COLO829 (cell line): ENCODE results near the gene SERPING1.
"Not testable (repeated sequence)": the region's sequence is repeated elsewhere in the genome, so short reads cannot be mapped to it uniquely, and the experiment has no call there.

ENCODE experiments used
- DNase-seq: peaks from one replicate; pipeline ENCODE4 v3.0.0; 2012; ENCODE audit warnings: low spot score

SERPING1 gene

GRCh38 chr11:57638005-57638781 lies 40.7 kb downstream of the SERPING1 start:
- peak; percentile 94 for DNase-seq

GRCh38 chr11:57638811-57639320 lies 41.4 kb downstream of the SERPING1 start:
- no peak for DNase-seq

GRCh38 chr11:57639321-57640067 lies 42.0 kb downstream of the SERPING1 start:
- no peak for DNase-seq

DNA sequence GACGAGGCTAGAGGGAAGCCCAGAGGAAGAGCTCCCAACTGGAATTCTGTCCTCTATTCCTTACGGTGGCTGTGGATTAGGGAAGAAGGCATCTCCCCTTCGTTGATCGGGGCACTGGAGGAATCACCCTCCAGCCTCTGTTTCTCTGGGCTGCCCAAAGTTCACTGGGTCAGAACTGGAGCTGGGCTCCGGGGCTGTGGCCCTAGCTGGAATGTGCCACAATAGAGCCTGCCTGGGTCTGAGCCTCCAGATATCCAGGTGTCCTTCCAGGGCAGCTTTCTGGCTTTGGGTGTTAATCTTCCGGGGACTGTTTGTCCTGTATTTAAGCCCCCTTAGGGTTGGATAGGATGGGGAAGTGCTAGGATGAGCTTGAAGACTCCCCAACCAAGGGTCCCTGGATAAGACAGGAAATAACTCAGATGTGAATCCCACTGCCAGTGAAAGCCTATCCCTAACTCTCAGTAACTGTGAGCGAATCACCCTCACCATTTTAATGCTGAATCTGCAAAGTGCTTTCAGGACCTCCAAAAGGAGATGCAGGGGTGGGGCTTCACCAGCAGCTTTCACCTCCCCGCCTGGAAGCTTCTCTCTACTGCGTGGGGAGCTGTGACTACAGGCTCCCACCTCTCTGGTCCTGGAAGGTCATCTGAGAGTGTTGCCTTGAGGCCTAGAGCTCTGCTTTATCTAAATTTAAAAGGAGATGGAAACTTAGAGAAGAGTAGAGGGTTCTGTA lies 42.7 kb downstream of the SERPING1 start:
- DNase-seq, result no peak

- peak; percentile 70 for DNase-seq
These were observed 43.7 kb downstream of the SERPING1 start for GRCh38 chr11:57641011-57641807.

DNA sequence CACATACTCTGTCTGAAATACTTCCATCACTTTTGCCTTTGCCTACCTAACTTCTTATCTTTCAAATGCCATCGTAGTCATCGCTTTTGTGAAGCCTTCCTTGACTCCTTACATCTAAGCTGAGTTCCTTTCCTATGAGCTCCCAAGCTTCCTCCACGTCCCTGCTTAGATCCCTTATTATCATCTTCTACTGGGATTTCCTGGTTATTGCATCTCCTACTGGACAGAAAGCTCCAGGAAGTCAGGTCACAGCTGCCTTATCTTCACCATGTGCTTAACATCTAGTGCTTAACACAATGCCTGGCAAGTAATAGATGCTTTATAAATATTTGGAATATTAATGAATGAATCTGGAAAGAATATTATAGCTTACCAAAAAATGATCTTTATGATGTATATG lies 46.3 kb downstream of the SERPING1 start:
- DNase-seq, result no peak

- DNase-seq, result peak; percentile 73
These were observed 47.5 kb downstream of the SERPING1 start for GRCh38 chr11:57644748-57645688.

- DNase-seq, result no peak
These were observed 48.2 kb downstream of the SERPING1 start for GRCh38 chr11:57645689-57646085.

- no peak for DNase-seq
These were observed 48.8 kb downstream of the SERPING1 start for GRCh38 chr11:57646194-57646798.

- DNase-seq, result no peak
These were observed 49.4 kb downstream of the SERPING1 start for GRCh38 chr11:57646799-57647303.

GRCh38 chr11:57647372-57647771 lies 49.9 kb downstream of the SERPING1 start:
- no peak for DNase-seq

DNA sequence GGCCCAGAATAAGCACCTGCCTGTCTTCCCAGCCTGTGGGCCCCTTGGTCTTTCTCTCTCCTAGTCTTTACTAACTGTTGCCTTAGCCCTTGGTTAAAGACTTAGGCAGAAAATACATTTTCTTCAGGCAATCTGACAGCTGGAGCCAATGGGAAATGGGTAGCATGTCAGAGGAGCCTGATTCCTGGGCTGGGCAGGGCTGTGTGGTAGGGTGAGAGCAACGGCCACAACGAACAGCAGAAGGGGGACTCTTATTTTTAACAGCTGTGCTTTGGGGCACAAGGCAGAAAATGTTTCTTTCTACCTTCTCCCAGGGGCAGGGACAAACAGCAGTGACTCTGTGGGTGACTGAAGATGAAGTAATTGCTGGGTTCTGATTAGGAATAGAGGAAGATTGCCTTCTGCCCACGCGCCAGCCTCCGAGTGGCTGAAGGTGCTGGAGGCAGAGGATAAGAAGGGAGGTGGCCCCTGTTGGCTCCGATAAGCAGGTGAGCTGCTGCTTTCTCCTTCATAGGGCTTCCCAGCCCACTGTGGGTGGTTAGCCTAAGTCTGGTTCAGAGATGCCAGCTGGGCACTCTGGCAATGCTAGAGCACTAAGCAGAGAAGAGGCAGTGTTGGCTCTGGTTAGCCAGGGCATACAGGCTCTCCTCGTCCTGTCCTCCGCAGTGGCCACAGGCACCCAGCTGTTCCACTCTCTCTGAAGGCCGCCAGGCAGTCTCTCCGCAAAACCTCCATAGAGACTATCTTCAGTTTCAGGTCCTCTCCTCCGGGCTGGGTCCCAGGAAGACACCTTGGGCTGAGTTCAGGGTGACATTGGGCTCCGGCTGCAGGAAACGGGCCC lies 50.7 kb downstream of the SERPING1 start:
- DNase-seq, result no peak

- no peak for DNase-seq
These were observed 51.6 kb downstream of the SERPING1 start for GRCh38 chr11:57648801-57649735.

GRCh38 chr11:57649826-57650738 lies 52.6 kb downstream of the SERPING1 start, which contains the start of gene YPEL4:
TSS of gene YPEL4 (minus strand) at chr11:57649912. CDS start at chr11:57647107, 2,805 bp downstream.
- DNase-seq, result peak; percentile 77

DNA sequence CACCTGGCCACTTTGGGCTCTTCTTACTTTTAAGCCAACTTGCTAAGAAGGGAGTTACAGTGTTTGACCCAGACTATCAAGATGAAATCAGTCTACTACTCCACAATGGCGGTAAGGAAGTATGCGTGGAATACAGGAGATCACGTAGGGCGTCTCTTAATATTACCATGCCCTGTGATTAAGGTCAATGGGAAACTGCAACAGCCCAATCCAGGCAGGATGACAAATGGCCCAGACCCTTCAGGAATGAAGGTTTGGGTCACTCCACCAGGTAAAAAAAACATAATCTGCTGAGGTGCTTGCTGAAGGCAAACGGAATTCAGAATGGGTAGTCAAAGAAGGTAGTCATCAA lies 53.2 kb downstream of the SERPING1 start:
- DNase-seq, result no peak

GRCh38 chr11:57651408-57651807 lies 53.9 kb downstream of the SERPING1 start:
- DNase-seq, result no peak

- DNase-seq, result not testable (repeated sequence)
These were observed 54.7 kb downstream of the SERPING1 start for GRCh38 chr11:57652230-57652629.
